HUES64 (cell line): ENCODE results near the gene ALOX15B.
"Not testable (repeated sequence)": the region's sequence is repeated elsewhere in the genome, so short reads cannot be mapped to it uniquely, and the experiment has no call there.

Source experiments
- H3K27ac ChIP-seq: 2 replicates; pipeline ENCODE4 v1.7.0; 2013; ENCODE audit warnings: low read depth, low read length, inconsistent platforms
- H3K27me3 ChIP-seq: 2 replicates; pipeline ENCODE4 v1.6.1; 2013; ENCODE audit warnings: mild to moderate bottlenecking, low read length; ENCODE audit not compliant: insufficient read depth
- H3K36me3 ChIP-seq: 2 replicates; pipeline ENCODE4 v1.6.1; 2013; ENCODE audit warnings: mild to moderate bottlenecking, low read length; ENCODE audit not compliant: insufficient read depth
- H3K4me1 ChIP-seq: 2 replicates; pipeline ENCODE4 v1.6.1; 2013; ENCODE audit warnings: mild to moderate bottlenecking, low read length, moderate library complexity; ENCODE audit not compliant: insufficient read depth
- H3K4me3 ChIP-seq: 2 replicates; pipeline ENCODE4 v1.5.1; 2013; ENCODE audit warnings: mild to moderate bottlenecking, low read length, moderate library complexity
- H3K9ac ChIP-seq: 2 replicates; pipeline ENCODE4 v1.6.1; 2013; ENCODE audit warnings: mild to moderate bottlenecking, low read depth, low read length
- H3K9me3 ChIP-seq: 2 replicates; pipeline ENCODE4 v1.6.1; 2013; ENCODE audit warnings: low read depth, low read length; ENCODE audit not compliant: insufficient read depth
- WGBS: fragments of 150-250, 120-280 bp; methylation state at CpG from one replicate; pipeline ENCODE4 v1.1.7; 2013; ENCODE audit warnings: missing lambda C conversion rate; 5-methylcytosine and 5-hydroxymethylcytosine counted together

Gene ALOX15B

DNA sequence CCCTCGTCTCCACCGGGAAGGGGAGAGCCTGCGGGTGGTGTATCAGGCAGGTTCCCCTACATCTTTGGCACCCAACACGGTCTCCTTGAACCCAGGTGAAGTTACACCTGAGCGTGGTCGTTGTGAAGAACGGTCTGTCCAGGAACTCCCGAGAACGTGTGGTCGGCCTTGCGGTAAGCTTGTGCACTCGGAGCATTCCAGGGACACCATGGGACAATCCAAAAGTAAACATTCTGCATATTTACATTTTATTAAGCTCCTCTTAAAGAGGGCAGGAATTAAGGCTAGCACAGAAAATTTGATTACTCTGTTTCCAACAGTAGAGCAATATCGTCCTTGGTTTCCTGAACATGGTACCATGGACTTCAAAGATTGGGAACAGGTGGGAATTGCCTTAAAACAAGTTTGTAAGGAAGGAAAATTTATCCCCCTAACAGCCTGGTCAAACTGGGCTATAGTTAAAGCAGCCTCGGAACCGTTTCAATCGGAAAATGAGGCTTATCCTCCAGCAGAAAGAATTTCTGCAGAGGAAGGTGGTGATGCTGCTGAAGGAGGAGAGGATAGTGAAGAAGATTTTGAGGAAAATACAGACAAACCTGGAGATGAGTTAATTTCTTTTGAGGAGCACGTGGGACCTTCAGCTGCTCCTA, 18.2 kb downstream of the ALOX15B start:
- no peak overlapping the region for H3K9ac ChIP-seq
- no peaks in the 10 kb centered on the region for H3K36me3 ChIP-seq
- no peak overlapping the region for H3K4me3 ChIP-seq
- WGBS = 86% methylated on average over 17 of the region's 17 CpGs
- H3K4me1 ChIP-seq = peaks cover 15% of the 10 kb centered on the region
- H3K27me3 ChIP-seq = peaks cover 53% of the 10 kb centered on the region
- H3K27ac ChIP-seq = no peak overlapping the region
- no peaks in the 10 kb centered on the region for H3K9me3 ChIP-seq

DNA sequence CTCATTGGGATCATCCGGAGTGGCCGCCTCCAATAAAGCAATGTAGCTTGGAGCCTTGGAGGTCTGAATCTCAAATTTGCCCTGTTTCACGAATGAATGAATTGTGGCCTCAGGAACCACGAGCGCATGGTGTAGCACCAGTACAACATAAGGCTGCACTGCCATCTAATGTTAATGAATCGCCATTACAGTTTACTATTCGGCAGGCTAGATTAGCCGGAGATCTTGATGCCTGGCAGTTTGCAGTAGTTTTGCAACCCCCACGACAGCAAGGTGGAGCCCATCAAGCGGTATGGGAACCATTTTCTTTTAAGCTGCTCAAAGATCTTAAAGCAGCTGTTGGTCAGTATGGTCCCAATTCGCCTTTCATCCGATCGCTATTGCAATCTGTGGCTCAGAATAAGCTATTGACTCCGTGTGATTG, 18.8 kb downstream of the ALOX15B start:
- peaks cover 21% of the 10 kb centered on the region for H3K4me1 ChIP-seq
- no peak overlapping the region for H3K27ac ChIP-seq
- peaks cover 54% of the 10 kb centered on the region for H3K27me3 ChIP-seq
- no peak overlapping the region for H3K9ac ChIP-seq
- 19% methylated on average over 14 of the region's 14 CpGs for WGBS
- H3K9me3 ChIP-seq = no peaks in the 10 kb centered on the region
- no peaks in the 10 kb centered on the region for H3K36me3 ChIP-seq
- peak overlapping the region; percentile 6; the same call in 1 of the 2 replicates for H3K4me3 ChIP-seq

DNA sequence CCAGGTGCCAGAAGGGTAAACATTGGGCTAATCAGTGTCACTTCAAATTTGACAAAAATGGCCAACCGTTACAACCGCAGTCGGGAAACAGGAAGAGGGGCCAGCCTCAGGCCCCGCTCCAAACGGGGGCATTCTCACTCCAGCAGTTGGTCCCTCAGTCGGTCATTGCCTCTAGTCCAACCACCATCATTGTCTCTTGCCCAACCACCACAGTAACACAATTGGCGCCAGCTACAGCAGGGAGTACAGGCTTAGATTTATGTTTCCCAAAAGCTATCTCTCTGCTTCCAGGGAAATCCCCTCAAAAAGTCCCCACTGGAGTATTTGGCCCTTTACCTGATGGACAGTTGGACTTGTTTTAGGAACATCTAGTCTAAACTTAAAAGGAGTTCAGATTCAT, 20.3 kb downstream of the ALOX15B start:
- Histone ChIP-seq H3K27me3 (peaks cover 62% of the 10 kb centered on the region), H3K9ac (no peak overlapping the region), H3K36me3 (no peaks in the 10 kb centered on the region), H3K27ac (no peak overlapping the region), H3K4me3 (no peak overlapping the region), H3K4me1 (peaks cover 31% of the 10 kb centered on the region), H3K9me3 (no peaks in the 10 kb centered on the region)
- 75% methylated on average over 7 of the region's 7 CpGs for WGBS

DNA sequence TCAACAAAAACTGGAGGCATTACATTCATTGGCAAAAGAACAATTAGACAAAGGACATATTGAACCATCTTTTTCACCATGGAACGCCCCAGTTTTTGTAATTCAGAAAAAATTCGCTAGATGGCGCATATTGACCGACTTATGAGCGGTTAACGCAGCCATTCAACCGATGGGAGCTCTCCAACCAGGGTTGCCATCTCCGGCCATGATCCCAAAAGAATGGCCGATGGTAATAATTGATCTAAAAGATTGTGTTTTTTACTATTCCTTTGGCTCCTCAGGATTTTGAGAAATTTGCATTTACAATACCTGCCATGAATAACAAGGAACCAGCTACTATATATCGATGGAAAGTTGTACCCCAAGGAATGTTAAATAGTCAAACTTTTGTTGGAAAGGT, 21.4 kb downstream of the ALOX15B start:
- Histone ChIP-seq H3K27ac (no peak overlapping the region), H3K4me1 (peaks cover 35% of the 10 kb centered on the region), H3K9me3 (no peaks in the 10 kb centered on the region), H3K36me3 (no peaks in the 10 kb centered on the region), H3K4me3 (no peak overlapping the region), H3K27me3 (peaks cover 72% of the 10 kb centered on the region), H3K9ac (no peak overlapping the region)
- WGBS = 16% methylated on average over 10 of the region's 10 CpGs

DNA sequence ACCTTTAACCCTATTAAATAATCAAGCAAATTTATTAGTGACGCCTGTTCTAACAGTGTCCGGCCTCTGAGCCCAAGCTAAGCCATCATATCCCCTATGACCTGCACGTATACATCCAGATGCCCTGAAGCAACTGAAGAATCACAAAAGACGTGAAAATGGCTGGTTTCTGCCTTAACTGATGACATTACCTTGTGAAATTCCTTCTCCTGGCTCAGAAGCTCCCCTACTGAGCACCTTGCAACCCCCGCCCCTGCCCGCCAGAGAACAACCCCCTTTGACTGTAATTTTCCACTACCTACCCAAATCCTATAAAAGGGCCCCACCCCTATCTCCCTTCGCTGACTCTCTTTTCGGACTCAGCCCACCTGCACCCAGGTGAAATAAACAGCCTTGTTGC, 23.0 kb downstream of the ALOX15B start:
- H3K9ac ChIP-seq, H3K27ac ChIP-seq, H3K36me3 ChIP-seq, H3K9me3 ChIP-seq: not testable (repeated sequence)
- peaks cover 80% of the 10 kb centered on the region for H3K27me3 ChIP-seq
- 8% methylated on average over 8 of the region's 8 CpGs for WGBS
- peak overlapping the region; percentile 58; the same call in 1 of the 2 replicates for H3K4me3 ChIP-seq
- H3K4me1 ChIP-seq = peaks cover 35% of the 10 kb centered on the region

DNA sequence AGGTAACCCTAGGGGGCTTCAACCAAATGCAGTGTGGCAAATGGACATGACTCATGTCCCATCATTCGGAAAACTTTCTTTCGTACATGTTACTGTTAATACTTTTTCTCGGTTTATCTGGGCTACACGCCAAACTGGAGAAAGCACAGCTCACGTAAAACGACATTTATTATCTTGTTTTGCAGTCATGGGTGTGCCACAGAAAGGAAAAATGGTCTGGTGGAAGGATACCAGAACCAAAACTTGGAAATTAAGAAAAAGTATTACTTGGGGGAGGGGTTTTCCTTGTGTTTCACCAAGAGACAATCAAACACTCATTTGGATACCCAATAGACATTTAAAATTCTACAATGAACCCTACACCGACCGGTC, 23.6 kb downstream of the ALOX15B start:
- H3K36me3 ChIP-seq = no peaks in the 10 kb centered on the region
- H3K27ac ChIP-seq = no peak overlapping the region
- peak overlapping the region; percentile 58 for H3K4me3 ChIP-seq
- peaks cover 77% of the 10 kb centered on the region for H3K27me3 ChIP-seq
- H3K4me1 ChIP-seq = peaks cover 35% of the 10 kb centered on the region
- no peaks in the 10 kb centered on the region for H3K9me3 ChIP-seq
- WGBS = 10% methylated on average over 8 of the region's 8 CpGs
- H3K9ac ChIP-seq = no peak overlapping the region

DNA sequence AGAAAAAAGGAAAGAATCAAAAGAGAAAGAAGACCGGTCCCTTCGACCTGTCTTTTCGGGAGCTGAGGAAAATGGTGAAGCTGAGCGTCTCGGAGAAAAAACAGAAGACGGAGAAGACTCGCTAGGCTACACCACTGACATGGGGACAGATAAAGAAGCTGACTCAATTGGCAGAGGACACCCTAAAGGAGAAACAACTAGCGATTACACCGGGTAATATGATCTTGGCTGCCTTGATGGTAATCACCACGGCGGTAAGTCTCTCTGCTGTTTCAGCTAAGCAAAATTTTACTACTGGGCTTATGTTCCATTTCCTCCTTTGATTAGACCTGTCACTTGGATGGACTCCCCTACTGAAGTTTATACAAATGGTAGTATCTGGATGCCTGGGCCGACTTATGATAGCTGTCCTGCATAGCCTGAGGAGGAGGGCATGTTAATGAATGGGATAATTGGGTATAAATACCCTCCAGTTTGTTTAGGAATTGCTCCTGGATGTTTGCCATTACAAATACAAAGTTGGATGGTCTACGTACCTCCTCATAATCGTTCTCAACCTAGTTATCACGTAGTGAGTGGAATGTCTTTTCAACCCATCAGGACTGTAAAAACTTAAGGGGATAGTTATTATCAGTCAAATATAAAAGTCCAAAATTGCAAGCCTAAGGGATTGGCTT, 24.1 kb downstream of the ALOX15B start:
- Histone ChIP-seq H3K27me3 (peaks cover 79% of the 10 kb centered on the region), H3K9ac (no peak overlapping the region), H3K4me3 (peak overlapping the region; percentile 58), H3K27ac (no peak overlapping the region), H3K4me1 (peaks cover 35% of the 10 kb centered on the region), H3K36me3 (no peaks in the 10 kb centered on the region), H3K9me3 (no peaks in the 10 kb centered on the region)
- 3% methylated on average over 12 of the region's 15 CpGs for WGBS

DNA sequence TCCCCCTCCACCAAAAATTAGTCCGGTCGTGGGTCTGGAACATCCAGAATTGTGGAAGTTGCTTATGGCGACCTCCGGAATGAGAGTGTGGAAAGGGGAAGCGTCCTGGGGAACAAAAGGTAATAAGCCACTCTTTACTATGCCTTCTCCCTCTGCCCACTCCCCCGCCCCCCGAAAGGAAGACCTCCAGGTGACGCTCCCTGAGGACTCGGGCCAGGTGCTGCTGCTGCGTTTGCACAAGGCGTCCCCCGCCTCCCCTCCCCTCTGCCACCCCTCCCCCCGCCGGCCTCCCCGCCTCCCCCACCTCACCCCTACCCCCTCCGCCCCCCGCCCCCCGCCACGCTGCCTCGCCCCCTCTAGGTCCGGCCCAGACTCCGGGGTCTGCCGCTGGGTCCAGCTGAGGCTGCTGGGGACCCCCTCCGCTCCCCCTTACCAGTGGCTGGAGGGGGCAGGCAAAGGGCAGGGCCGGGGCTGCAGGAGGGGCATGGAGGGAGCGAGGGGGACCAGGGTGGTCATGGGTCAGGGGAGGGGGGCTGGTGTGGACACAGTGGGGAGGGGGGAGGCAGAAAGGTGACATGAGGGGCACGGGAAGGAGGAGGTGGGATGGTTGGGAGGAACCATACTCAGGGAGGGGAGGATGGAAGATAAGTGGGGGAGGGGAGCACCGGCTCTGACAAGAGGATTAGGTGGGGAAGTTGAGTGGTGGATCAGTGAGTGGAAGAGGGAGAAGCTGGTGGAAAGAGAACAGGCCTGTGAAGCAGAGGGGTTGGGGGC, 25.1 kb downstream of the ALOX15B start:
- Histone ChIP-seq H3K9me3 (no peaks in the 10 kb centered on the region), H3K4me3 (peak overlapping the region; percentile 58), H3K27ac (no peak overlapping the region), H3K27me3 (peaks cover 81% of the 10 kb centered on the region), H3K9ac (no peak overlapping the region), H3K36me3 (no peaks in the 10 kb centered on the region), H3K4me1 (peaks cover 35% of the 10 kb centered on the region)
- 3% methylated on average over 8 of the region's 28 CpGs for WGBS

DNA sequence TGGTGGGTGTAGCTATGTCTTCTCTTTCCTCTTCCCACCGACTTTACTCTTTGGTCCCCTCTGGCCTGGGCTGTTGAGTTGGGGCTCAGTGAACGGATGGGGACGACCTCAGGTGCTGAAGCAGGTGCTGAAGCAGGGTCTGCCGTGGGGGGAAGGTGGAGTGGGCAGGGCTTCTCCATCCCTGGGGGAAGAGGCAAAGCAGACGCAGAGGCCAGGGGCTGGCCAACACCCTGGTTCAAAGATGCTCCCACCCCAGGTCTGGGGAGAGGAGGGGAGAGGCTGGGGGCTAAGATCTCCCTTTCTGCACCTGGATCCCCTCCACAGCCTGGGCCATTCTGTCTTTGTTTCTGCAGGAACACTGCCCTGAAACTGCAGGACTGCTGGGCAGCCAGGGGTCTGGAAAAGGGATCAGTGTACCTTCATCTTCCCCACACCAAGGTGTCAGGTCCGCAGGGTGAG, 25.7 kb downstream of the ALOX15B start:
- no peak overlapping the region for H3K9ac ChIP-seq
- no peaks in the 10 kb centered on the region for H3K9me3 ChIP-seq
- no peak overlapping the region for H3K27ac ChIP-seq
- H3K4me1 ChIP-seq = peaks cover 35% of the 10 kb centered on the region
- H3K4me3 ChIP-seq = no peak overlapping the region
- H3K36me3 ChIP-seq = no peaks in the 10 kb centered on the region
- peaks cover 81% of the 10 kb centered on the region for H3K27me3 ChIP-seq
- 55% methylated on average over 5 of the region's 6 CpGs for WGBS

DNA sequence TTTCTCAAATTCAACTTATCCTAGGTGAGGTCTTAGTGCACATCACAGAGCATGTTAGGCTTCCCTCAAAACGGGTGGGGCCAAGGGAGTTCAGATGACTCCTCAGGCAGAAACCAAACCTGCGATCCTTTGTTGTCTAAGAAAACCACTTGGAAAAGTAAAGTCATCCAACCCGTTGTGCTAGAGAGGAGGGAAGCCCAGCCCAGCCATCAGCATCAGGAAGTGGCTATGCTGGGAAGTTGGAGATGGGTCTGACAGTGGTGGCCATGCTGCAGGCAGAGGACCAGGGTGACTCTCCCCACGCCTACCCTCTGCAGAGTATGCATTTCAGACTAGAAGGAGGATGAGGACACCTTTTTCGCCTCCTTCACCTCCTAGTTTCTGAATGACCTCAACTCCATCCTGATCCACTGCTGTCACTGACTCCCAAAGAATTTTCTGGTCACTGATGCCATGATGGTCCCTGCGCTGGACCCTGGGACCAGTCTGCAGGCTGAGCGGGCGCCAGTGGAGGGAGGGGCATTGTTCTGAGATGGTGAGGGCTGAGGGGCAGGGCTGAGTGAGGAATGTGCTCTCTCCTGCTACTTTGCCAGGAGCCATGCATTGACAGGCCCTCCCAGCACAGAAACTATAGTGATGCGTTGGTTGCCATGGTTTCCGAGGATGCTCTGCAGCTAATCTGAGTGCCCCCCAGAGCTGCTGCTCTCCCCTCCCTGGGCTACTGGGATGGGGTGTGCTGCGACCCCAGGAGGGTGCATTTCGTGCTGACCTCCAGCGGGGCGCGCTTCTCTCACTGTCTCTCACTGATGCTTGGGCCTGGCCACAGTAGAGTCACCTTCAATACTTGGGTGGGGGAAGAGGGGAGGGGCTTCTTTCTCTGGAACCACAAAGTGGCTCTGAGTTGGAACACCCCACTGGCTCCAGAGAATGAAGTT, 28.2 kb downstream of the ALOX15B start:
- WGBS = 69% methylated on average over 15 of the region's 15 CpGs
- no peak overlapping the region for H3K4me3 ChIP-seq
- no peak overlapping the region for H3K27ac ChIP-seq
- H3K27me3 ChIP-seq = peaks cover 82% of the 10 kb centered on the region
- H3K4me1 ChIP-seq = peaks cover 19% of the 10 kb centered on the region
- no peaks in the 10 kb centered on the region for H3K36me3 ChIP-seq
- no peak overlapping the region for H3K9ac ChIP-seq
- H3K9me3 ChIP-seq = no peaks in the 10 kb centered on the region
